B cell (primary cell): ENCODE measurements around the gene CCK. TPM values are rescaled to one million over a fixed set of nuclear protein-coding genes. Genes with fewer than 3 reads are reported as not detected.

Experiments
- ATAC-seq: fragments of 200-7000 bp; cut with Tn5 transposase; one replicate; pipeline ENCODE4 v1.10.0; 2021; ENCODE audit warnings: low read depth, mild to moderate bottlenecking, moderate number of reproducible peaks, moderate library complexity
- CTCF ChIA-PET: fragments of 350-600 bp; sonication (Branson Sonifier 250); formaldehyde crosslinking; loops from one replicate; lab custom pipeline; 2021; ENCODE audit warnings: antibody characterized with exemption, inconsistent platforms; lab: Charles Lee
- POLR2A ChIA-PET: fragments of 350-600 bp; sonication (Branson Sonifier 250); formaldehyde crosslinking; loops from one replicate; lab custom pipeline; 2021; ENCODE audit warnings: antibody characterized with exemption; lab: Charles Lee
- DNase-seq: peaks from one replicate; pipeline ENCODE4 v3.0.0; 2013
- H2AFZ ChIP-seq: 2 replicates; pipeline ENCODE4 v1.6.1; 2012; ENCODE audit warnings: mild to moderate bottlenecking, low read depth, low read length; ENCODE audit not compliant: insufficient read depth, poor library complexity, severe bottlenecking
- H3K27ac ChIP-seq, 2 donors: 1 replicate in 1 of 2; 2 replicates in 1 of 2; pipeline ENCODE4 v1.5.1; 2012 to 2013; ENCODE audit warnings: low read length in 2 of 2, mild to moderate bottlenecking in 2 of 2, moderate library complexity in 1 of 2
- H3K27me3 ChIP-seq, 4 experiments: fragments of 200-600 bp in 1 of 4; sonication (generic) in 1 of 4; replicated peaks in 1 of 4; 1 replicate in 2 of 4; 2 replicates in 2 of 4; pipeline versions ENCODE4 v1.6.1 to v1.7.0; 2013 to 2016; ENCODE audit warnings: low read length in 3 of 4, mild to moderate bottlenecking in 2 of 4, mixed read lengths in 1 of 4, moderate library complexity in 1 of 4; ENCODE audit not compliant: insufficient read depth in 4 of 4, control insufficient read depth in 3 of 4; ENCODE audit errors: control extremely low read depth in 1 of 4
- H3K36me3 ChIP-seq, 2 experiments: replicated peaks in 1 of 2; 1 replicate in 1 of 2; 2 replicates in 1 of 2; pipeline versions ENCODE4 v1.6.1 to v1.7.1; 2013; ENCODE audit warnings: low read length in 1 of 2; ENCODE audit not compliant: insufficient read depth in 2 of 2, control insufficient read depth in 1 of 2; ENCODE audit errors: control extremely low read depth in 1 of 2, extremely low read depth in 1 of 2
- H3K4me1 ChIP-seq, 2 donors: fragments of 200-600 bp in 1 of 2; sonication (generic) in 1 of 2; 1 replicate in 1 of 2; 2 replicates in 1 of 2; pipeline versions ENCODE4 v1.5.1 to v1.6.1; 2013 to 2017; ENCODE audit warnings: low read length in 2 of 2; ENCODE audit not compliant: control insufficient read depth in 2 of 2, insufficient read depth in 2 of 2
- H3K4me2 ChIP-seq: replicated peaks from 2 replicates; pipeline ENCODE3; 2012; ENCODE audit warnings: mild to moderate bottlenecking, low read depth, low read length; ENCODE audit not compliant: poor library complexity, severe bottlenecking
- H3K4me3 ChIP-seq, 5 experiments: fragments of 200-600 bp in 1 of 5; sonication (generic) in 1 of 5; 1 replicate in 3 of 5; 2 replicates in 2 of 5; pipeline versions ENCODE4 v1.5.1 to v1.7.0; 2011 to 2016; ENCODE audit warnings: low read length in 4 of 5, mild to moderate bottlenecking in 4 of 5, low read depth in 2 of 5, control low read depth in 1 of 5, moderate library complexity in 1 of 5; ENCODE audit not compliant: insufficient read depth in 1 of 5; ENCODE audit errors: control extremely low read depth in 1 of 5, extremely low read depth in 1 of 5
- H3K79me2 ChIP-seq: fragments of 200-600 bp; sonication (generic); one replicate; pipeline ENCODE4 v1.6.0; 2016; ENCODE audit warnings: low read length; ENCODE audit not compliant: control insufficient read depth, insufficient read depth
- H3K9ac ChIP-seq: fragments of 200-600 bp; sonication (generic); 2 replicates; pipeline ENCODE4 v1.6.1; 2017; ENCODE audit warnings: mild to moderate bottlenecking, low read length, moderate library complexity
- H3K9me3 ChIP-seq, 3 donors: one replicate each; pipeline versions ENCODE4 v1.6.1 to v1.7.1; 2013; ENCODE audit warnings: low read length in 2 of 3; ENCODE audit not compliant: control insufficient read depth in 2 of 3, insufficient read depth in 1 of 3; ENCODE audit errors: control extremely low read depth in 1 of 3
- H4K20me1 ChIP-seq: 2 replicates; pipeline ENCODE4 v1.6.0; 2012; ENCODE audit warnings: mild to moderate bottlenecking, low read length; ENCODE audit not compliant: insufficient read depth, control insufficient read depth, poor library complexity, severe bottlenecking
- H3K27ac Mint-ChIP-seq: one replicate; pipeline ENCODE4 v1.8.0; 2021; ENCODE audit warnings: mixed read lengths
- H3K27me3 Mint-ChIP-seq: one replicate; pipeline ENCODE4 v1.8.0; 2021; ENCODE audit warnings: mixed read lengths
- H3K4me1 Mint-ChIP-seq: one replicate; pipeline ENCODE4 v1.8.0; 2021; ENCODE audit warnings: mixed read lengths
- H3K4me3 Mint-ChIP-seq: one replicate; pipeline ENCODE4 v1.8.0; 2021; ENCODE audit warnings: mixed read lengths
- H3K9me3 Mint-ChIP-seq: one replicate; pipeline ENCODE4 v1.8.0; 2022; ENCODE audit warnings: mixed read lengths; ENCODE audit not compliant: insufficient read depth
- CTCF ChIP-seq: fragments of 200-600 bp; IDR thresholded peaks from one replicate; pipeline ENCODE4 v1.8.0; 2022; ENCODE audit warnings: antibody characterized with exemption, mild to moderate bottlenecking
- EZH2 ChIP-seq: IDR thresholded peaks from 2 replicates; pipeline ENCODE4 v1.6.1; 2012; ENCODE audit warnings: borderline replicate concordance, low read depth, mild to moderate bottlenecking, moderate library complexity, low read length; ENCODE audit not compliant: insufficient read depth, poor library complexity, severe bottlenecking
- WGBS: methylation state at CpG from one replicate; pipeline ENCODE4 v1.1.5; 2013; ENCODE audit warnings: missing lambda C conversion rate; ENCODE audit not compliant: insufficient coverage; 5-methylcytosine and 5-hydroxymethylcytosine counted together
- intact Hi-C: fragments of 100-400 bp; cut with micrococcal nuclease; formaldehyde crosslinking; loops from one replicate; pipeline ENCODE4 v1.10.0; 2022
- polyA plus RNA-seq: library from polyadenylated mRNA; depleted of rRNA; stranded (reverse); fragments of >200 nt; gene quantifications from 2 replicates; pipeline ENCODE4 v1.2.3, GENCODE V29; 2012
- total RNA-seq, 2 donors: library from RNA; stranded (reverse); fragments of 120-200 nt in 1 of 2; gene quantifications; 1 replicate in 1 of 2; 2 replicates in 1 of 2; pipeline versions ENCODE4 v1.2.3 to v1.2.4, GENCODE V29; 2013 to 2022

The CCK gene
- total and polyA plus RNA-seq, 2 donors (not counting 1 experiment from before 2014, with no cell fraction given): not detected

GRCh38 chr3:42264399-42265058, 1.5 kb downstream of the CCK start:
- no peak overlapping the region for H3K9ac ChIP-seq
- ChIA-PET CTCF (interaction anchor here (1.2 kb wide), 1 partner anchor 17 kb away, joined by 3 read pairs; no protein-coding TSS in a partner anchor), POLR2A (no interaction called here)
- no peaks in the 10 kb centered on the region for H3K79me2 ChIP-seq
- ATAC-seq: no peak
- H3K9me3 ChIP-seq: peaks cover 0 to 14% (median 0%) of the 10 kb centered on the region in 3 donors
- no peaks in the 10 kb centered on the region for H3K9me3 Mint-ChIP-seq
- peaks cover 0 to 70% (median 26%) of the 10 kb centered on the region in 4 experiments for H3K27me3 ChIP-seq
- no peak overlapping the region for H3K4me3 Mint-ChIP-seq
- H3K4me3 ChIP-seq: no peak overlapping the region
- DNase-seq: peak; percentile 24
- H3K4me1 ChIP-seq: peaks cover 13 to 29% of the 10 kb centered on the region in 2 donors
- peak overlapping the region; percentile 51 for H3K4me2 ChIP-seq
- H3K27ac ChIP-seq: no peak overlapping the region
- H3K4me1 Mint-ChIP-seq: peaks cover 11% of the 10 kb centered on the region
- H3K36me3 ChIP-seq: no peaks in the 10 kb centered on the region
- no peaks in the 10 kb centered on the region for H4K20me1 ChIP-seq
- intact Hi-C loops: no loop called here
- 17% methylated on average over 35 of the region's 37 CpGs for WGBS
- TF ChIP-seq CTCF (no peak), EZH2 (no peak)
- H3K27me3 Mint-ChIP-seq: peaks cover 61% of the 10 kb centered on the region
- H3K27ac Mint-ChIP-seq: no peak overlapping the region
- H2AFZ ChIP-seq: peak overlapping the region; percentile 10
